ENCODE measurements around the gene TECPR2. TPM values are rescaled to one million over a fixed set of nuclear protein-coding genes. Genes with fewer than 3 reads are reported as not detected.

Gene TECPR2
- total RNA-seq, 3 donors from 2014 or later = 19.8 to 25.2 (median 19.9) TPM

GRCh38 chr14:102491786-102492530 lies 129.2 kb downstream of the TECPR2 start:
- no peak overlapping the region for H3K27ac ChIP-seq
- DNase-seq (ENCODE audit: low spot score in 2 of 2) = no peak
- H3K27me3 ChIP-seq = no peaks in the 10 kb centered on the region
- peaks cover 0 to under 1% of the 10 kb centered on the region in 2 donors for H3K4me1 ChIP-seq
- no peak overlapping the region for H3K4me3 ChIP-seq
- H3K36me3 ChIP-seq = no peaks in the 10 kb centered on the region
- H3K9me3 ChIP-seq = no peaks in the 10 kb centered on the region
- intact Hi-C loops (cut with DNase I; ENCODE audit: low total_unique reads) = no loop called here
- TF ChIP-seq POLR2AphosphoS5 (IDR thresholded peaks at IDR 0.05) (no peak), POLR2A (IDR thresholded peaks at IDR 0.05) (no peak)
- TF ChIP-seq, protein P1, sequence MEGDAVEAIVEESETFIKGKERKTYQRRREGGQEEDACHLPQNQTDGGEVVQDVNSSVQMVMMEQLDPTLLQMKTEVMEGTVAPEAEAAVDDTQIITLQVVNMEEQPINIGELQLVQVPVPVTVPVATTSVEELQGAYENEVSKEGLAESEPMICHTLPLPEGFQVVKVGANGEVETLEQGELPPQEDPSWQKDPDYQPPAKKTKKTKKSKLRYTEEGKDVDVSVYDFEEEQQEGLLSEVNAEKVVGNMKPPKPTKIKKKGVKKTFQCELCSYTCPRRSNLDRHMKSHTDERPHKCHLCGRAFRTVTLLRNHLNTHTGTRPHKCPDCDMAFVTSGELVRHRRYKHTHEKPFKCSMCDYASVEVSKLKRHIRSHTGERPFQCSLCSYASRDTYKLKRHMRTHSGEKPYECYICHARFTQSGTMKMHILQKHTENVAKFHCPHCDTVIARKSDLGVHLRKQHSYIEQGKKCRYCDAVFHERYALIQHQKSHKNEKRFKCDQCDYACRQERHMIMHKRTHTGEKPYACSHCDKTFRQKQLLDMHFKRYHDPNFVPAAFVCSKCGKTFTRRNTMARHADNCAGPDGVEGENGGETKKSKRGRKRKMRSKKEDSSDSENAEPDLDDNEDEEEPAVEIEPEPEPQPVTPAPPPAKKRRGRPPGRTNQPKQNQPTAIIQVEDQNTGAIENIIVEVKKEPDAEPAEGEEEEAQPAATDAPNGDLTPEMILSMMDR (IDR thresholded peaks at IDR 0.05) = no peak

- H3K36me3 ChIP-seq = no peaks in the 10 kb centered on the region
- DNase-seq (ENCODE audit: low spot score in 2 of 2) = no peak
- H3K27me3 ChIP-seq = no peaks in the 10 kb centered on the region
- no peak overlapping the region for H3K4me3 ChIP-seq
- no peak overlapping the region for H3K27ac ChIP-seq
- intact Hi-C loops (cut with DNase I; ENCODE audit: low total_unique reads) = no loop called here
- TF ChIP-seq, protein P1 (IDR thresholded peaks at IDR 0.05) = no peak
- no peak for TF ChIP-seq POLR2AphosphoS5 (IDR thresholded peaks at IDR 0.05)
- TF ChIP-seq POLR2A (IDR thresholded peaks at IDR 0.05) = no peak
- H3K9me3 ChIP-seq = no peaks in the 10 kb centered on the region
- H3K4me1 ChIP-seq = no peaks in the 10 kb centered on the region
Observed at GRCh38 chr14:102492531-102492910, 129.8 kb downstream of the TECPR2 start.

DNA sequence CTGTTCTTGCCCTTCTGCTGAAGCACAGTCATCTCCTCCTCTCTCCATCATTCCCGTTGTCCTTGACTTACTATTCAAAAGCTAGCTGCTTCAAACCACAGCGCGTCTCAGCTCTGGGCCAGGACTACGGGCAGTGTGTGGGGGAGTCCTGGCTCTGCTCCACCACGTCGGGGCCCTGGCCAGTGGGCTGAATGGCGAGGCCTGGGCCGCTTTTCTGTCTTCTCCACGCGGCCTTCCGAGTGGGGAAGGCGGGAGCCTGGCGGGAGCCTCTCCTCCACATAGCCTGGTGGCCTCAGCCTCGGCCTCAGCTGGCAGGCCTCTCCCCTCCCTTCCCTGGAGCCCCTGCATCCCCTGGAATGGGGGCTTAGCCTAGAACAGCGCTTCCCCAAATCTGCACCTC lies 130.4 kb downstream of the TECPR2 start:
- intact Hi-C loops (cut with DNase I; ENCODE audit: low total_unique reads) = no loop called here
- no peaks in the 10 kb centered on the region for H3K27me3 ChIP-seq
- TF ChIP-seq, protein P1 (IDR thresholded peaks at IDR 0.05) = no peak
- TF ChIP-seq POLR2A (IDR thresholded peaks at IDR 0.05) = no peak
- H3K4me3 ChIP-seq = no peak overlapping the region
- H3K9me3 ChIP-seq = no peaks in the 10 kb centered on the region
- H3K27ac ChIP-seq = no peak overlapping the region
- H3K36me3 ChIP-seq = no peaks in the 10 kb centered on the region
- DNase-seq (ENCODE audit: low spot score in 2 of 2) = no peak
- H3K4me1 ChIP-seq = no peaks in the 10 kb centered on the region

GRCh38 chr14:102493585-102493984 lies 130.8 kb downstream of the TECPR2 start:
- intact Hi-C loops (cut with DNase I; ENCODE audit: low total_unique reads) = no loop called here
- Histone ChIP-seq H3K4me3 (no peak overlapping the region), H3K27ac (no peak overlapping the region), H3K9me3 (no peaks in the 10 kb centered on the region), H3K36me3 (no peaks in the 10 kb centered on the region), H3K27me3 (no peaks in the 10 kb centered on the region), H3K4me1 (no peaks in the 10 kb centered on the region)
- TF ChIP-seq POLR2AphosphoS5 (IDR thresholded peaks at IDR 0.05) = no peak
- TF ChIP-seq, protein P1 (IDR thresholded peaks at IDR 0.05) = no peak
- TF ChIP-seq POLR2A (IDR thresholded peaks at IDR 0.05) = no peak
- no peak for DNase-seq (ENCODE audit: low spot score in 2 of 2)

GRCh38 chr14:102495491-102496330 lies 133.0 kb downstream of the TECPR2 start:
- no peaks in the 10 kb centered on the region for H3K27me3 ChIP-seq
- no peaks in the 10 kb centered on the region for H3K4me1 ChIP-seq
- no peaks in the 10 kb centered on the region for H3K36me3 ChIP-seq
- H3K27ac ChIP-seq = no peak overlapping the region
- H3K4me3 ChIP-seq = no peak overlapping the region
- no peak for TF ChIP-seq POLR2A (IDR thresholded peaks at IDR 0.05)
- TF ChIP-seq, protein P1 (IDR thresholded peaks at IDR 0.05) = no peak
- TF ChIP-seq POLR2AphosphoS5 (IDR thresholded peaks at IDR 0.05) = no peak
- intact Hi-C loops (cut with DNase I; ENCODE audit: low total_unique reads) = no loop called here
- no peak for DNase-seq (ENCODE audit: low spot score in 2 of 2)
- H3K9me3 ChIP-seq = no peaks in the 10 kb centered on the region

Data from breast epithelium (tissue), 4 donors.